ENCODE measurements around the gene LDLRAD3. TPM values are rescaled to one million over a fixed set of nuclear protein-coding genes. Genes with fewer than 3 reads are reported as not detected.
A peak's percentile ranks its signal among the peaks of the same experiment; 100 is the strongest.

LDLRAD3 gene
- total RNA-seq, 1 experiment from 2014 or later, result 28.1 TPM

DNA sequence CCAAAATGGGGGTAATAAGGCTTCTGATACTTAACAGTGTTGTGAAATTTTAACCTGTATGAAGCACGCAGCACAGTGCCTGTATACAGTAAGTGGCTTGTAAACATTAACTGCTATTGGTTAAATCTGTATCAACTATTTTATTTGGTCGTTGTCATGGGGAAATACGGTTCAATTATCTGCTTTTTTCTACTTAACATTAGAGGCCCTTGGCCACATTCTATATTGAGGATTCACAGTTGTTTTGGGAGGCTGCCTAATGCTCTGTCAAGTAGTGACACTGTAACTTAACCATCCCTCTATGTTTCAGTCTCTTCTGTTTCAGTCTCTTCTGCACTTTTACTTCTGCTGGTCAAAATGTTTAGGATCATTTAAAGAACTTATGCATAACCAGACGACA lies 95.6 kb downstream of the LDLRAD3 start:
- BruUV-seq (replicated peaks), result no TSS peak
- Histone ChIP-seq H3K9me3 (ENCODE audit: control insufficient read depth, insufficient read depth, low read depth, low read length) (no peaks in the 10 kb centered on the region), H3K36me3 (ENCODE audit: control insufficient read depth, insufficient read depth, low read length) (no peaks in the 10 kb centered on the region), H3K27me3 (ENCODE audit: control insufficient read depth, insufficient read depth, low read length) (no peaks in the 10 kb centered on the region), H3K27ac (ENCODE audit: low read length) (no peak overlapping the region; the same call in 1 of the 2 replicates), H3K4me3 (ENCODE audit: low read depth in 2 of 2, low read length in 2 of 2) (no peak overlapping the region), H3K4me1 (ENCODE audit: control insufficient read depth, insufficient read depth, low read length) (peaks cover 19% of the 10 kb centered on the region)
- CTCF ChIA-PET, result no interaction called here
- no peak for ATAC-seq
- POLR2A ChIA-PET, result no interaction called here
- in situ Hi-C loops (cut with HindIII; ENCODE audit: low pct_unique_long_range_greater_than_20kb, low sequenced_read_pairs), result no loop called here
- intact Hi-C loops (cut with micrococcal nuclease; ENCODE audit: unreplicated experiment), result loop anchor here (10.0 kb wide), 1 partner anchor 425 kb away; the partner anchor contains the start of gene FJX1
- DNase-seq (ENCODE audit: low read depth, low spot score), result no peak
- TF ChIP-seq, protein P1, sequence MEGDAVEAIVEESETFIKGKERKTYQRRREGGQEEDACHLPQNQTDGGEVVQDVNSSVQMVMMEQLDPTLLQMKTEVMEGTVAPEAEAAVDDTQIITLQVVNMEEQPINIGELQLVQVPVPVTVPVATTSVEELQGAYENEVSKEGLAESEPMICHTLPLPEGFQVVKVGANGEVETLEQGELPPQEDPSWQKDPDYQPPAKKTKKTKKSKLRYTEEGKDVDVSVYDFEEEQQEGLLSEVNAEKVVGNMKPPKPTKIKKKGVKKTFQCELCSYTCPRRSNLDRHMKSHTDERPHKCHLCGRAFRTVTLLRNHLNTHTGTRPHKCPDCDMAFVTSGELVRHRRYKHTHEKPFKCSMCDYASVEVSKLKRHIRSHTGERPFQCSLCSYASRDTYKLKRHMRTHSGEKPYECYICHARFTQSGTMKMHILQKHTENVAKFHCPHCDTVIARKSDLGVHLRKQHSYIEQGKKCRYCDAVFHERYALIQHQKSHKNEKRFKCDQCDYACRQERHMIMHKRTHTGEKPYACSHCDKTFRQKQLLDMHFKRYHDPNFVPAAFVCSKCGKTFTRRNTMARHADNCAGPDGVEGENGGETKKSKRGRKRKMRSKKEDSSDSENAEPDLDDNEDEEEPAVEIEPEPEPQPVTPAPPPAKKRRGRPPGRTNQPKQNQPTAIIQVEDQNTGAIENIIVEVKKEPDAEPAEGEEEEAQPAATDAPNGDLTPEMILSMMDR (IDR thresholded peaks at IDR 0.05), result no peak

- in situ Hi-C loops (cut with HindIII; ENCODE audit: low pct_unique_long_range_greater_than_20kb, low sequenced_read_pairs), result no loop called here
- H3K36me3 ChIP-seq (ENCODE audit: control insufficient read depth, insufficient read depth, low read length), result no peaks in the 10 kb centered on the region
- no peaks in the 10 kb centered on the region for H3K9me3 ChIP-seq (ENCODE audit: control insufficient read depth, insufficient read depth, low read depth, low read length)
- no peaks in the 10 kb centered on the region for H3K27me3 ChIP-seq (ENCODE audit: control insufficient read depth, insufficient read depth, low read length)
- ChIA-PET POLR2A (no interaction called here), CTCF (no interaction called here)
- H3K27ac ChIP-seq (ENCODE audit: low read length), result peak overlapping the region; percentile 36; the same call in 1 of the 2 replicates
- DNase-seq (ENCODE audit: low read depth, low spot score), result no peak
- ATAC-seq, result no peak
- H3K4me3 ChIP-seq (ENCODE audit: low read depth in 2 of 2, low read length in 2 of 2), result no peak overlapping the region
- H3K4me1 ChIP-seq (ENCODE audit: control insufficient read depth, insufficient read depth, low read length), result peaks cover 3% of the 10 kb centered on the region
- intact Hi-C loops (cut with micrococcal nuclease; ENCODE audit: unreplicated experiment), result no loop called here
- TF ChIP-seq TCF7L2 (IDR thresholded peaks at IDR 0.05; ENCODE audit: low read depth, low read length), result no peak
- TF ChIP-seq, protein P1 (IDR thresholded peaks at IDR 0.05), result peak; percentile 74
- TF ChIP-seq, protein P2, sequence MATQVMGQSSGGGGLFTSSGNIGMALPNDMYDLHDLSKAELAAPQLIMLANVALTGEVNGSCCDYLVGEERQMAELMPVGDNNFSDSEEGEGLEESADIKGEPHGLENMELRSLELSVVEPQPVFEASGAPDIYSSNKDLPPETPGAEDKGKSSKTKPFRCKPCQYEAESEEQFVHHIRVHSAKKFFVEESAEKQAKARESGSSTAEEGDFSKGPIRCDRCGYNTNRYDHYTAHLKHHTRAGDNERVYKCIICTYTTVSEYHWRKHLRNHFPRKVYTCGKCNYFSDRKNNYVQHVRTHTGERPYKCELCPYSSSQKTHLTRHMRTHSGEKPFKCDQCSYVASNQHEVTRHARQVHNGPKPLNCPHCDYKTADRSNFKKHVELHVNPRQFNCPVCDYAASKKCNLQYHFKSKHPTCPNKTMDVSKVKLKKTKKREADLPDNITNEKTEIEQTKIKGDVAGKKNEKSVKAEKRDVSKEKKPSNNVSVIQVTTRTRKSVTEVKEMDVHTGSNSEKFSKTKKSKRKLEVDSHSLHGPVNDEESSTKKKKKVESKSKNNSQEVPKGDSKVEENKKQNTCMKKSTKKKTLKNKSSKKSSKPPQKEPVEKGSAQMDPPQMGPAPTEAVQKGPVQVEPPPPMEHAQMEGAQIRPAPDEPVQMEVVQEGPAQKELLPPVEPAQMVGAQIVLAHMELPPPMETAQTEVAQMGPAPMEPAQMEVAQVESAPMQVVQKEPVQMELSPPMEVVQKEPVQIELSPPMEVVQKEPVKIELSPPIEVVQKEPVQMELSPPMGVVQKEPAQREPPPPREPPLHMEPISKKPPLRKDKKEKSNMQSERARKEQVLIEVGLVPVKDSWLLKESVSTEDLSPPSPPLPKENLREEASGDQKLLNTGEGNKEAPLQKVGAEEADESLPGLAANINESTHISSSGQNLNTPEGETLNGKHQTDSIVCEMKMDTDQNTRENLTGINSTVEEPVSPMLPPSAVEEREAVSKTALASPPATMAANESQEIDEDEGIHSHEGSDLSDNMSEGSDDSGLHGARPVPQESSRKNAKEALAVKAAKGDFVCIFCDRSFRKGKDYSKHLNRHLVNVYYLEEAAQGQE (IDR thresholded peaks at IDR 0.05; ENCODE audit: insufficient read depth in 1 of 2, low read depth in 2 of 2, low read length in 1 of 2), result no peak
- BruUV-seq (replicated peaks), result no TSS peak
These were observed 98.2 kb downstream of the LDLRAD3 start for GRCh38 chr11:36041988-36042611.

DNA sequence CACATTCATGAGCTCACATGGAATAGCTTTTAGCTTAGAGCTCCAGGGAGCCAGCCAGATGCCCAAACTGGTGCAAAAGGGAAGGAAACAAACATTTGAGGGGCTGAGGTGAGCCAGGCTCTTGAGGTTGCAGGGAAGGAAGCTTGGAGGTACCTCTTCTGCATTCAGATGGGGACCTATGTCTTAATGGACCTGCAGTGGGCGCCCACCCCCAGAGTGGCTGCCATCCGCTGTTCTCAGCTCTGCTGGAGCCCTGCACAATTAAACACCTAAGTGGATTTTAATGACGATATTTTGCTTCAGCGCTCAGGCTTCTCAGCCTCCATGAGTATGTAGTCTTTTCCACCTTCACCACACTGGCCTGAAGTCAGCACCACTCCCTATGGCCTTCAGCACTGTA lies 100.8 kb downstream of the LDLRAD3 start:
- Histone ChIP-seq H3K27ac (ENCODE audit: low read length) (no peak overlapping the region), H3K36me3 (ENCODE audit: control insufficient read depth, insufficient read depth, low read length) (no peaks in the 10 kb centered on the region), H3K4me1 (ENCODE audit: control insufficient read depth, insufficient read depth, low read length) (peaks cover 3% of the 10 kb centered on the region), H3K27me3 (ENCODE audit: control insufficient read depth, insufficient read depth, low read length) (no peaks in the 10 kb centered on the region), H3K9me3 (ENCODE audit: control insufficient read depth, insufficient read depth, low read depth, low read length) (no peaks in the 10 kb centered on the region), H3K4me3 (ENCODE audit: low read depth in 2 of 2, low read length in 2 of 2) (no peak overlapping the region)
- in situ Hi-C loops (cut with HindIII; ENCODE audit: low pct_unique_long_range_greater_than_20kb, low sequenced_read_pairs) (no loop called here), intact Hi-C loops (cut with micrococcal nuclease; ENCODE audit: unreplicated experiment) (no loop called here)
- TF ChIP-seq, protein P1 (IDR thresholded peaks at IDR 0.05), result no peak
- TF ChIP-seq TCF7L2 (IDR thresholded peaks at IDR 0.05; ENCODE audit: low read depth, low read length) (no peak), POLR2AphosphoS5 (IDR thresholded peaks at IDR 0.05; ENCODE audit: low read depth, low read length) (no peak), SIN3A (IDR thresholded peaks at IDR 0.05; ENCODE audit: borderline replicate concordance, insufficient read depth, low read depth, low read length) (no peak)
- TF ChIP-seq, protein P2 (IDR thresholded peaks at IDR 0.05; ENCODE audit: insufficient read depth in 1 of 2, low read depth in 2 of 2, low read length in 1 of 2), result no peak
- ChIA-PET CTCF (no interaction called here), POLR2A (no interaction called here)
- DNase-seq (ENCODE audit: low read depth, low spot score) (no peak), ATAC-seq (no peak)
- BruUV-seq (replicated peaks), result no TSS peak

Measured in Panc1 (cell line).